ENCODE measurements around the gene GDF10.

Gene GDF10

GRCh38 chr10:47269294-47269693, 30.7 kb upstream of the GDF10 start:
- no peak for DNase-seq (ENCODE audit: low spot score)

GRCh38 chr10:47276071-47276470, 23.9 kb upstream of the GDF10 start:
- no peak for DNase-seq (ENCODE audit: low spot score)

DNA sequence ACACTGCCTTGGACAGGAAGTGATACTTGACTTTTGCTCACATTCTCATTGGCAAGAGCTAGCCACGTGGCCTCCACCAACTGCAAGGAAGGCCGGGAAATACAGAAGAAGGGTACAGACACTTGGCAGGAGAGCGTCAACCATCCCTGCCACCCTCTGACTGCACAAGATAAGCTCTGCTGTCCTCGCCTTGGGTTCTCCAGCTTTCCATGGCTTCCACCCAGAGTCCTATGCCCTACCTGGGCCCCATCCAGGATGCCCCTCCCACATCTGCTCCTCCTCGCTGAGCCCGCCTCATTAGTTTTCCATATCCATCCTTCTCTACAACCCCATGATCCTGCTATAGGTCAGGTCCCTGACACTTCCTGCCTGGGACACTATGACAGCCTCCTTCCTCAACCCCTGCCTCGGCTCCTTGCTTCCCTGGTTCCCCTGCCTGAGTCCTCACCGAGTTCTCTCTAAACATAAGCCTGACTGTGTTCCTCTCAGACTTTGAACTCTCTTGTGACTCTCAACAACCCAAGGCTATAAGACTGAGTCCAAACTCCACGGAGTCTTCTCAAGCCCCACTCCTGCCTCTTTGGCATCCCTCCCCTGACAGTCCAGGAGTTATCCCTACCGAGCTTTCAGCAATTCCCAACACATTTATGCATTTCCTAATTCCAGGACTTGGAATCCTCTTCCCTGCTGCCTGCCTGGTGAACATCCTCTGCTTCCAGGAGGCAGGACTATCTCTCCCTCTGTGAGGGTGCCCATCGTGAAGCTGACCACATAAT, 23.2 kb upstream of the GDF10 start:
- no peak for DNase-seq (ENCODE audit: low spot score)

DNA sequence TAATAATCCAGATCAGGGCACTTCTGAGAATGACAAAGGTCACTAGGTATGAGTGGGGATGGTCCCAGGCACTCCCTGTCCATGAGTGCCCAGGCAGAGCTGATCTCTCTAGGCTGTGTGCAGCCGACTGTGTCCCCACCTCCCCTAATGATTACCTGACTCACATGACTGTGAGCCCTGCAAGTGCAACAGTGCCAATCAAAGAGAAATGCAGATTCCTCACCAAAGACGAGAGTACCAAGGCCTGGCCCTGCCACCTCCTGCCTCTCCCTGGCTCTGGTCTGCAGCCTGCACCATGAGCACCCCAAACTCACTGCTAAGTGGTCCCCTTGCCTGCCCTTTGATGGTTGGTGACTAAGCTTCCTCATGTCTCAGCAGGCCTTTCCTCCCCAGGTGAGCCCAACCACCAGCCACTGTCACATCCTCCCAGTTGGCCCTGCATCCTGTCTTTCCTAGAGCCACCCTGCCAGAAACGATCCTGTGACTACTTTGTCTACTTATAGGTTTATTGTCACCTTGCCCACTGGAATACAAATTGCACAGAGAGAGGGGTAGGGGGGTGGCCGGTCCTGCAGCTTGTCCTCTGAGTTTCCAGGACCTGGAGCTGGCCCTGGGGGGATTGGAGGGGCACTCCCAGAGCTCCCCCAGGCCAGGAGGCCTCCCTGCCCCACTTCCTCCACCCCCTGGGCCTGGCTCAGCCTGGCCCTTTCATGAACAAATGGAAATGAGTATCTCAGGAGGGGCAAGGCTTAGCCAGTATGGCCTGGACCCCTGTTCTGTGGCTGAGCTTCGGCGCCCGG, 22.4 kb upstream of the GDF10 start:
- DNase-seq (ENCODE audit: low spot score) = no peak

DNA sequence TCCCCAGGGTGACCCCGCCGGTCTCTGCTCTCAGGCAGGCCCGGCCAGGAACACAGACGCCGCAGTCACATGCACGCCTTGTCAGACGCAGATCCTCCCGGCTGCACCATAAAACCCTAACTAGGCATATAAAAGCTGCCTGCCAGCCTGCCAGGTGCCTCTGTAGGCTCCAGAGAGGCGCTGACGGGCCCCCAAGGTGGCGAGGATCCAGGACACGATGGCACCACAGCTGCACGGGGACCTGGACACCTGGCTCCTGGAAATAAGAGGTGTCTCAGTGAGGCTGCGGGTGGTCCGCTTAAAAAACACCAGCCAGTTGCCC, 21.9 kb upstream of the GDF10 start:
- DNase-seq (ENCODE audit: low spot score) = no peak

DNA sequence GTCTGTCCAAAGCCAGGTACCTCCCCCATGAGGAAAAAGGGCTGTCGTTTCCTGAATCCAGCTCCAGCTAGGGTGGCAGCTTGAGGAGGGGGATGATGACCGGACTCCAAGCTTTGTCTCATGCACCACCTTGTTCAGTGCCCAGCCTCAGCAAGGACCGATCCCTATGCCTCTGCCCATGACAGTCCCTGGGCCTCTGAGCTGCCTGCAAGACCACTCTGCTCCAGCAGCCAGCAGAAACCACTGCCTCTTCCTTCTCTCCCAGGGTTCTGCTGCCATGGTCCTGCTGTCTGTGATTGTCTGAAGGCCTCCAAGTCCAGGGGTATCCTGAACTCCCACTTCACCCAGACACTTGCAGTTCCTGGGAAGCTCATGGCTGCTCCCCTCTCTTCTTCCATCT, 21.3 kb upstream of the GDF10 start:
- DNase-seq (ENCODE audit: low spot score) = no peak

DNA sequence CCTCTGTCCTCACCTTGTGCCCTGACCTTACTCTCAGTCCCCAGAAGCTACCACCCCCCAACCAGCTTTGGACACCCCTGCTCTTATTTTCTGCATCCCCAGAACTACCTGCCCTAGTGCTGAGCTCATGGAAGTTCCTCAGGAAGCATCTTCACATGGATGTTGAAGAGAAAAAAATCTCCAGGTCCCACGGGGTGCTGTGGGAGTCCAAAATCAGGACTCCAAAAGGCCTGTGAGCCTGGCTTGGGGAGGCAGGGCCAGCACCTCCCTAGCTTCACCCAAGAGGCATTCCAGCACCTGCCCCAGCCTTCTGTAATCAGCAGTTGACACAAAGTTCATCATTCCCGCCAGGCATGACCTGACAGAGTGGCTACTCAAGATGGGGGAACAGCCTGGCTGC, 20.7 kb upstream of the GDF10 start:
- DNase-seq (ENCODE audit: low spot score) = no peak

- DNase-seq (ENCODE audit: low spot score) = no peak
Measured at GRCh38 chr10:47282005-47282656, 17.9 kb upstream of the GDF10 start.

DNA sequence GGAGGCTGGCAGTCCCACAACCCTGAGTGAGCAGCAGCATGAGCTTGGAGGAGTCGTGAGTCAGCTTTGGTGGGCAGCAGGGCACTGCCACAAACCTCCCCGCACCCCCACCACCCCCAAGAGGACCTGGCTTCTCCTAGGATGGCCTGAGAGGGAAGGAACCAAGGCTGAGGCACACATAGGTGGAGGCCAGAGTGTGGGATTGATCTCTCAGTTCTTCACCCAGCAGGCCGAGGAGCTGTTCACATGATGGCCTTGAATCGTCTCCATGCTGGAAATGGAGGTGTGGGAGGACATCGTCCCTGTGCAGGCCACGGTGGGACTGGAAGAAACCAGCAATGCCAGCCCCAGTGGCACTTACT, 17.4 kb upstream of the GDF10 start:
- DNase-seq (ENCODE audit: low spot score) = no peak

DNA sequence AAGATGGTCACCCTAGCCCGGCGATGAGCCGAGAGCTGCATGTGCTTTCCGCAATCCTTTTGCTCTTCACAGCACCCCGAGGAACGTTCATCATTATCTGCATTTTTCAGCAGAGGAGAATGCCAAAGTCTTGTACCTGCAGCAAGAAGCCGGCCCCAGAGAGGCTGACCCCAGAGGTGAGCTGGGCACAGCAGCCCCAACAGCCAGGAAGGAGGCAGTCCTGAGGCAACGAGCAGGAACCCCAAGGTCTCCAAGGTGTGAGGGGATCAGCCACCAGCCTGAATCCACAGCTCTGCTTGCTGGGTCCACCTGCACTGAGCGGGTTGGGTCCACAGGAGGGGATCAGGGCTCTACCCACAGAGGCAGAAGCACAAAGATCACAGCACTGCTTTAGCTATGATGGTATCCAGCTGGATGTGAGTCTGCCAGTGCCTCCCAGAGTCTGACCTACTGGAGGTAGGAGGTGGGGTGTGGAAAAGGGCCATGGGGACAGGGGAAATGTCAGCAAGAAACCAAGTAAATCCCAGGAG, 16.8 kb upstream of the GDF10 start:
- no peak for DNase-seq (ENCODE audit: low spot score)

- DNase-seq (ENCODE audit: low spot score) = no peak
Measured at GRCh38 chr10:47283848-47284247, 16.1 kb upstream of the GDF10 start.

GRCh38 chr10:47285381-47286115, 14.4 kb upstream of the GDF10 start:
- DNase-seq (ENCODE audit: low spot score) = no peak

DNA sequence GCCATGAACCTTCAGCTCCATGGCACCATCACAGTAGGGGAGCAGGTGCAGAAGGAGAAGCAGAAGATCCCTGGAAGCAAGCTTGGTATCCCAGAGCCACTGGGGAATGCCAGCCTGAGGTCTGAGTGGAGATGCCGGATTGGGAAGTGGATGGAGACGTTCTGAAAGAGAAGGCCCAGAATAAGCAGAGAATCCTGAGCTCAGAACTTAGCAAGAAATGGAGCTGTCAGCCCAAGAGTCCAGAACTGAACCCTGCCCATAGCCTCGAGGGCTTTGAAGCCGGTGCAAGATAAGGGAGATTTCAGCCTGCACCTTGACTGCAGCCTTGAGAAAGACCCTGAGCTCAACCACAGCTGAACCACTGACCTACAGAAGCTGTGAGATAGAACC, 13.9 kb upstream of the GDF10 start:
- no peak for DNase-seq (ENCODE audit: low spot score)

GRCh38 chr10:47286591-47287315, 13.2 kb upstream of the GDF10 start:
- DNase-seq (ENCODE audit: low spot score) = no peak

DNA sequence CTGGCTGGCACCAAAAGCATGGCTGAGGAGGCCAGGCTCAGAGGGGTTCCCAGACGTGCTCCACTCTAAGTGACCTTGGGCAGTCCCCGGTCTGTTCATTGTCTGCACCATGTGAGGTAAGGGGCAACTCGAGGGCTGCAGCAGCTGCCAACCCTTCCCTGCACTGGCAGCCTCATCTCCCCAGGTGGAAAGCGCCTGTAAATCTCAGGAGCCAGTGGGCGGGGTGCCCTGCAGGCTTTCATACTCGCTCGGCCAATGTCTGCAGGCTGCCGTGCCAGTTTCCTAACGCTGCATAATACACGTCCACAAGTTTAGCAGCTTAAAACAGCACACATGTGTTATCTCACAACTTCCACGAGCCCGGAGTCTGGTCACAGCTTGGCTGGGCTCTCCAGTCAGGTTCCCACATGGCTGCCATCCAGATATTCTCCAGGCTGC, 12.6 kb upstream of the GDF10 start:
- DNase-seq (ENCODE audit: low spot score) = no peak

DNA sequence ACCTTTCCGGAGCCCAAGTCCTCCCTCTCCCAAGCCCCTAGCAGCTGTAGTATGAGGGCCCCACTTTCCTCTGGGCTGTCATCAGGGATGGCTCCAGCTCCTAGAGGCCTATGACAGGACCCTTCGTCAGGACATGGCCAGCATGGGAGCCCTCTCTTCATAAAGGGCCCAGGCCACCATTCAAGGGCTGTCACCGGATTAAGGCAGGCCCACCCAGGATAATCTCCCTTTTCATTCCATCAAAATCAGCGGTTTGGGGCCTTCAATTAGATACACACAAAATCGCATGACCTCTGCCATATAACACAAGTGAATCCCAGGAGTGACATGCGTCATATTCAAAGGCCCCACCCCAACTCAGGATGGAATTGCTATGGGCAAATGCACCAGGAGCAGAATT, 12.2 kb upstream of the GDF10 start:
- no peak for DNase-seq (ENCODE audit: low spot score)

DNA sequence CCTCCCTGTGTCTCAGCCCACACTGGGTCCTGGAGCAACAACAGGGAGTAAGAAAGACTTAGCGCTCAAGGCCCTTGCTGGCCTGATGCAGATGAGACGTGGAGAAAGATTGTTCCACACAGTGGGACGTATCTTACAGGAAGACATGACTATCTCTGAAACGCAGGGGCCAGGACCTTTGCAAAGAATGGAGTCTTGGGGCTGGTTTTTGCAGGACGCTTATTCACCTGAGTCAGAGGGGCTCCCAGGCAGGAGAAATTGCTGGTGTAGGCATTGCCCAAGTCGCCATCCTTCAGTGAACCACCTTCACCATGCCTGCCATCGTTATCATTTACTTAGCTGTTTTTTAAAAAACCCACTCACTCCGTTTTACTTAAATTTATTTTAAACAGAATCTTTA, 11.8 kb upstream of the GDF10 start:
- DNase-seq (ENCODE audit: low spot score) = no peak

DNA sequence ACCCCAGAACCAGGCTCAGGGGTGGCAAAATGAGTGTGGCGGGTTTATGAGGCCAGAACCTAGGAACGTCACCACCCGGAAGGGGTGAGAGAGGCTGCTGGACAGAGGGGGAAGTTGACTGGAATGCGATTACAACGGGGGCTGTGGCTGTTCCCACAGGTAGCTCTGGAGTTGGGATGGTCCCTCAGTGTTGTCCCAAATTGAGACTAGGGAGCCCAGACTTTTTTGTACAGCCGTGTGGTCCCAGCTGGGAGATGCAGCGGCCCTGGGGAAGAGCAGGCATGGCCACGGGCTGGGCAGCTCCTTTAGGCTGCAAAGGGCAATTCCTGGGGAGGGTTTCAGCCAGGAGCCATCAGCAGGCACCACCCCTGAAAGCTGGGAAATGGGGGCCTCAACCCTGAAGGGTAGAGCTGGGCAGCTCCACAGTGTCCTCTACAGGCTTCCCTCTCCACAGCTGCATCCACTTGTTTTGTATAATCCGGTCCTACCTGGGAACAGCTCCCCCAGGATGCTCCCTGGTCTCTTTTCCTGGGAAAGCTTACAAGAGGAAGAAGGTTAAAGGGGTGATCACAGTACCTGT, 11.0 kb upstream of the GDF10 start:
- no peak for DNase-seq (ENCODE audit: low spot score)

- no peak for DNase-seq (ENCODE audit: low spot score)
Measured at GRCh38 chr10:47289921-47290320, 10.1 kb upstream of the GDF10 start.

GRCh38 chr10:47290338-47290737, 9.7 kb upstream of the GDF10 start:
- DNase-seq (ENCODE audit: low spot score) = no peak

DNA sequence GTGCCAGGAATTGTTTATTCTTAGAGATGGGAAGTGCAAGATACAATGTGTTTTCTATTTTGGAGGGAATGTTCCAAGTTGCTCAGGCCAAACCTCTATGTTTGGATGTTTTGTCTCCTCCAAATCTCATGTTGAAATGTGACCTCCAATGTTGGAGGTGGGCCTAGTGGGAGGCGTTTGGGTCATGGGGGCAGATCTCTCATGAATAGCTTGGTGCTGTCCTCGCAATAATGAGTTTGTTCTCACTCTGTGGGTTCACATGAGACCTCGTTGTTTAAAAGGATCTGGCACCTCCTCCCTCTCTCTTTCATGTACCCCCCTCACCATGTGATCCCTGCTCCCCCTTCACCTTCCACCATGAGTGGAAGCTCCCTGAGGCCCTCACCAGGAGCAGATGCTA, 8.3 kb upstream of the GDF10 start:
- no peak for DNase-seq (ENCODE audit: low spot score)

All from RKO (cell line).